ENCODE results near the gene ZNF407.

DNA sequence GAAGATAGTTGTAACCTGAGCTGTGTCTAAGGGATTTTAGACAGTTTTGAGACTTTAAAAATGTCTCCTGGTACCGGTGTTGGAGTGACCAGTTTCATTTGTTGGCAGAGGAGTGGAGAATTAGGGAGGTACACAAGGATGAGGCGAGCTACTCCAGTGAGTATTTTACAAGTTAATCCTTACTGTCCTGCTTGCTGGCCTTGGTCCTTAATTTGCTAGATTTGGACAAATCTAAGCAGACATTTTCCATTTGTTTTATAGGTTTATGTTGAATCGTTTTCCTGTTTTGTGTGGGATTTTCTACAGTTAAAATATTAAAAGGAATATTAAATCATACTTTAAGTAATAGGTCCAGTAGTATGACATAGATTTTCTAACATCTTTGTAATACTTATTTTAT lies 101.8 kb downstream of the ZNF407 start:
- TF ChIP-seq, protein P1, sequence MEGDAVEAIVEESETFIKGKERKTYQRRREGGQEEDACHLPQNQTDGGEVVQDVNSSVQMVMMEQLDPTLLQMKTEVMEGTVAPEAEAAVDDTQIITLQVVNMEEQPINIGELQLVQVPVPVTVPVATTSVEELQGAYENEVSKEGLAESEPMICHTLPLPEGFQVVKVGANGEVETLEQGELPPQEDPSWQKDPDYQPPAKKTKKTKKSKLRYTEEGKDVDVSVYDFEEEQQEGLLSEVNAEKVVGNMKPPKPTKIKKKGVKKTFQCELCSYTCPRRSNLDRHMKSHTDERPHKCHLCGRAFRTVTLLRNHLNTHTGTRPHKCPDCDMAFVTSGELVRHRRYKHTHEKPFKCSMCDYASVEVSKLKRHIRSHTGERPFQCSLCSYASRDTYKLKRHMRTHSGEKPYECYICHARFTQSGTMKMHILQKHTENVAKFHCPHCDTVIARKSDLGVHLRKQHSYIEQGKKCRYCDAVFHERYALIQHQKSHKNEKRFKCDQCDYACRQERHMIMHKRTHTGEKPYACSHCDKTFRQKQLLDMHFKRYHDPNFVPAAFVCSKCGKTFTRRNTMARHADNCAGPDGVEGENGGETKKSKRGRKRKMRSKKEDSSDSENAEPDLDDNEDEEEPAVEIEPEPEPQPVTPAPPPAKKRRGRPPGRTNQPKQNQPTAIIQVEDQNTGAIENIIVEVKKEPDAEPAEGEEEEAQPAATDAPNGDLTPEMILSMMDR (IDR thresholded peaks at IDR 0.05) = no peak
- no peak for TF ChIP-seq POLR2A (IDR thresholded peaks at IDR 0.05)

All from adrenal gland (tissue), 5 donors.